ENCODE measurements around the gene HIRA. TPM values are rescaled to one million over a fixed set of nuclear protein-coding genes. Genes with fewer than 3 reads are reported as not detected.

Gene HIRA
- total RNA-seq, 1 donor from 2014 or later = 36.0 TPM

DNA sequence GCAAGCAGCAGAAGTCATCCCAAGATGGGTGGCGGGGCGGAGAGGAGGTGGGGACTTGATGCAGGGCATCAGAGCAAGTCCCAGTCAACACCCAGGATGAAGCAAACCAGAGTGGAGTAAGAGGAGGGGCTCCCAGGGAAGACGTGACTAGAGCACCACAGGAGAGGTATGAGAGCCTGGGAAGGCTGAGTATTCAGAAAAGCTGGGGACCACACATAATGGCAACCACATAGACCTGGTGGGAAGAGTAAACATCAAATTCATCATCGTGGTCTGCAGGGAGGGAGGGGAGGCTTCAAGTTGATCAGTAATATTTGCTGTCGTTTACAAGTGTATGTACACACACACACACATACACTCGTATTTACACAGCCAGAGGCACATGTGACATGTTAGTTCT, 79.3 kb downstream of the HIRA start:
- Mint-ChIP-seq H3K27me3 (ENCODE audit: unreplicated experiment) (peaks cover 3% of the 10 kb centered on the region), H3K4me3 (ENCODE audit: unreplicated experiment) (peak overlapping the region; percentile 35), H3K4me1 (ENCODE audit: unreplicated experiment) (no peaks in the 10 kb centered on the region), H3K27ac (ENCODE audit: unreplicated experiment) (peak overlapping the region; percentile 2), H3K9me3 (ENCODE audit: unreplicated experiment) (no peaks in the 10 kb centered on the region), H3K36me3 (ENCODE audit: low read depth, unreplicated experiment) (peaks cover 39% of the 10 kb centered on the region)
- no peak for DNase-seq (ENCODE audit: low spot score)
- TF ChIP-seq CTCF (IDR thresholded peaks at IDR 0.05; ENCODE audit: unreplicated experiment) = no peak

DNA sequence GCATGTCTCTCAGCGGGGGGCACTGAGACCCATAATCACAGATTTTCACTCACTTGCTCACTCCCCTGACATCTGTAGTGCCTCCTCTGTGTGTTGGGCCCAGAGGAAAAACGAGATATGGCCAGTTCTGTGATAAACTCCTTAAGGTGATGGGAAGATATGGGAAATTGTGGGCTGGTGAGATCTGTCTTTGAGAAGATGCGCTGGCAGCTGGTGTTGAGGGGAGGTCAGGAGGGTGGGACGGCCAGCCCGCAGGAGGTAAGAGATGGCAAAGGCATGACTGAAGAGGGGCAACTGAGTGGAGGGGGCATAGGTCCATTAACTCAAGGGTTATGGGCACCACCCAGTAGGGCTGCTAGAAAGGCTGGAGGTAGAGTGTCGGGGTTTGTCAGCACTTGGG, 79.9 kb downstream of the HIRA start:
- Mint-ChIP-seq H3K4me1 (ENCODE audit: unreplicated experiment) (no peaks in the 10 kb centered on the region), H3K36me3 (ENCODE audit: low read depth, unreplicated experiment) (peaks cover 45% of the 10 kb centered on the region), H3K27ac (ENCODE audit: unreplicated experiment) (peak overlapping the region; percentile 2), H3K4me3 (ENCODE audit: unreplicated experiment) (peak overlapping the region; percentile 35), H3K9me3 (ENCODE audit: unreplicated experiment) (no peaks in the 10 kb centered on the region), H3K27me3 (ENCODE audit: unreplicated experiment) (peaks cover 3% of the 10 kb centered on the region)
- TF ChIP-seq CTCF (IDR thresholded peaks at IDR 0.05; ENCODE audit: unreplicated experiment) = no peak
- no peak for DNase-seq (ENCODE audit: low spot score)

- H3K27ac Mint-ChIP-seq (ENCODE audit: unreplicated experiment) = no peak overlapping the region
- H3K4me1 Mint-ChIP-seq (ENCODE audit: unreplicated experiment) = no peaks in the 10 kb centered on the region
- peaks cover 52% of the 10 kb centered on the region for H3K36me3 Mint-ChIP-seq (ENCODE audit: low read depth, unreplicated experiment)
- no peaks in the 10 kb centered on the region for H3K9me3 Mint-ChIP-seq (ENCODE audit: unreplicated experiment)
- no peak for TF ChIP-seq CTCF (IDR thresholded peaks at IDR 0.05; ENCODE audit: unreplicated experiment)
- no peak overlapping the region for H3K4me3 Mint-ChIP-seq (ENCODE audit: unreplicated experiment)
- peaks cover 3% of the 10 kb centered on the region for H3K27me3 Mint-ChIP-seq (ENCODE audit: unreplicated experiment)
- no peak for DNase-seq (ENCODE audit: low spot score)
Measured at GRCh38 chr22:19350947-19351346, 80.6 kb downstream of the HIRA start.

DNA sequence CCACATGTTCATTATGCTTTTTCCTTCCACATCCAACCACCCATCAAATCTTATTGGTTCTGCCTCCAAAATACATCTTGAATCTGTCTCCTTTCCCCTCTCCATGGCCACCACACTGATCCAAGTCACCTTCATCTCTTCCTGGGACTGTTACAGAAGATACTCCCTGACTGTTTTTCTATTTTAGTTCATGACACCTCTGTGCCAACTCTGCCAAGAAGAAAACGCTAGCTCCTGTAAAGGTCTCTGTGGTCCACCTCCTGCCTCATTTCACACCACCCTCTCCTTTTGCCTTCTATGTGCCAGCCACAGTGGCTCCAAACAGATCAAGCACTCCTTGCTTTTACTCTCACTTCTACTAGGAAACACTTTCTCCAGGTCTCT, 81.1 kb downstream of the HIRA start:
- DNase-seq (ENCODE audit: low spot score) = no peak
- Mint-ChIP-seq H3K36me3 (ENCODE audit: low read depth, unreplicated experiment) (peaks cover 50% of the 10 kb centered on the region), H3K4me1 (ENCODE audit: unreplicated experiment) (no peaks in the 10 kb centered on the region), H3K27ac (ENCODE audit: unreplicated experiment) (no peak overlapping the region), H3K9me3 (ENCODE audit: unreplicated experiment) (no peaks in the 10 kb centered on the region), H3K4me3 (ENCODE audit: unreplicated experiment) (no peak overlapping the region), H3K27me3 (ENCODE audit: unreplicated experiment) (peaks cover 3% of the 10 kb centered on the region)
- TF ChIP-seq CTCF (IDR thresholded peaks at IDR 0.05; ENCODE audit: unreplicated experiment) = no peak

- Mint-ChIP-seq H3K27ac (ENCODE audit: unreplicated experiment) (no peak overlapping the region), H3K36me3 (ENCODE audit: low read depth, unreplicated experiment) (peaks cover 55% of the 10 kb centered on the region)
Measured at GRCh38 chr22:19349778-19350475, 81.6 kb downstream of the HIRA start.

More at GRCh38 chr22:19349778-19350475, 81.6 kb downstream of the HIRA start:
- no peaks in the 10 kb centered on the region for H3K9me3 Mint-ChIP-seq (ENCODE audit: unreplicated experiment)
- no peaks in the 10 kb centered on the region for H3K4me1 Mint-ChIP-seq (ENCODE audit: unreplicated experiment)
- peaks cover 3% of the 10 kb centered on the region for H3K27me3 Mint-ChIP-seq (ENCODE audit: unreplicated experiment)
- peak overlapping the region; percentile 38 for H3K4me3 Mint-ChIP-seq (ENCODE audit: unreplicated experiment)
- no peak for DNase-seq (ENCODE audit: low spot score)
- no peak for TF ChIP-seq CTCF (IDR thresholded peaks at IDR 0.05; ENCODE audit: unreplicated experiment)
